H1 (cell line): Measurements from ENCODE around the gene MMP15. TPM values are rescaled to one million over a fixed set of nuclear protein-coding genes. Genes with fewer than 3 reads are reported as not detected.

Source experiments
- CTBP2 ChIP-seq: IDR thresholded peaks from 2 replicates; pipeline ENCODE4 v1.7.0; 2011; ENCODE audit warnings: borderline replicate concordance, mild to moderate bottlenecking, moderate library complexity, mixed read lengths, low read length; ENCODE audit not compliant: insufficient read depth, insufficient read length
- EZH2 ChIP-seq: fragments of 200-600 bp; sonication (generic); IDR thresholded peaks from 2 replicates; pipeline ENCODE4 v1.7.1; 2012; ENCODE audit warnings: low read depth, mild to moderate bottlenecking, moderate library complexity, low read length, inconsistent platforms; ENCODE audit not compliant: severe bottlenecking
- FOSL1 ChIP-seq: IDR thresholded peaks from 2 replicates; pipeline ENCODE4 v1.6.1; 2011; ENCODE audit warnings: mild to moderate bottlenecking, low read depth, low read length, moderate library complexity; ENCODE audit not compliant: insufficient read depth
- JUND ChIP-seq: IDR thresholded peaks from 2 replicates; pipeline ENCODE4 v1.6.1; 2011; ENCODE audit warnings: mild to moderate bottlenecking, improper control_type of control experiment, low read length
- NANOG ChIP-seq: IDR thresholded peaks from 2 replicates; pipeline ENCODE4 v1.6.1; 2011; ENCODE audit warnings: low read length, low read depth, mild to moderate bottlenecking, inconsistent platforms; ENCODE audit not compliant: insufficient read depth, poor library complexity, severe bottlenecking
- NRF1 ChIP-seq: IDR thresholded peaks from 2 replicates; pipeline ENCODE4 v1.6.1; 2011; ENCODE audit warnings: mild to moderate bottlenecking, low read depth, low read length, improper control_type of control experiment
- RFX5 ChIP-seq: IDR thresholded peaks from 2 replicates; pipeline ENCODE4 v1.6.1; 2011; ENCODE audit warnings: low read depth, low read length, improper control_type of control experiment, borderline replicate concordance
- SP4 ChIP-seq: IDR thresholded peaks from 2 replicates; pipeline ENCODE4 v1.6.1; 2012; ENCODE audit warnings: low read length, inconsistent platforms
- polyA plus RNA-seq, 7 experiments: library from polyadenylated mRNA; depleted of rRNA in 3 of 7; stranded (reverse) in 5 of 7; unstranded in 2 of 7; fragments of >200 nt in 5 of 7; fragments of 200-250 nt in 2 of 7; gene quantifications; 1 replicate in 5 of 7; 2 replicates in 1 of 7; 4 replicates in 1 of 7; pipeline versions ENCODE4 v1.2.1 to v1.2.3, GENCODE V29; 2011 to 2013; ENCODE audit warnings: missing spikeins in 2 of 7, mixed read lengths in 2 of 7
- total RNA-seq: library from RNA; stranded (reverse); fragmentation: NEBNext Ultra II Directional; extraction: Animal tissue kit (Norgen Biotek cat#: 25700); gene quantifications from 2 replicates; pipeline ENCODE4 v1.2.1, GENCODE V29; 2021
- TF ChIP-seq, protein P1 (sequence below): fragments of 300-600 bp; sonication (generic); IDR thresholded peaks from 2 replicates; pipeline ENCODE4 v1.7.1; 2012; ENCODE audit warnings: low read length, moderate library complexity, mild to moderate bottlenecking, inconsistent platforms; ENCODE audit not compliant: insufficient replicate concordance

MMP15 gene
- total and polyA plus RNA-seq, 2 of the 8 experiments (the other 6 are each of a cell fraction or from before 2014, with no cell fraction given) = 38.5 to 42.2 TPM

- peak; percentile 32; the same call in 1 of the 2 replicates for TF ChIP-seq NRF1
- no peak for TF ChIP-seq NANOG
- peak; percentile 75; the same call in 1 of the 2 replicates for TF ChIP-seq SP4
- no peak for TF ChIP-seq JUND
- TF ChIP-seq, protein P1, sequence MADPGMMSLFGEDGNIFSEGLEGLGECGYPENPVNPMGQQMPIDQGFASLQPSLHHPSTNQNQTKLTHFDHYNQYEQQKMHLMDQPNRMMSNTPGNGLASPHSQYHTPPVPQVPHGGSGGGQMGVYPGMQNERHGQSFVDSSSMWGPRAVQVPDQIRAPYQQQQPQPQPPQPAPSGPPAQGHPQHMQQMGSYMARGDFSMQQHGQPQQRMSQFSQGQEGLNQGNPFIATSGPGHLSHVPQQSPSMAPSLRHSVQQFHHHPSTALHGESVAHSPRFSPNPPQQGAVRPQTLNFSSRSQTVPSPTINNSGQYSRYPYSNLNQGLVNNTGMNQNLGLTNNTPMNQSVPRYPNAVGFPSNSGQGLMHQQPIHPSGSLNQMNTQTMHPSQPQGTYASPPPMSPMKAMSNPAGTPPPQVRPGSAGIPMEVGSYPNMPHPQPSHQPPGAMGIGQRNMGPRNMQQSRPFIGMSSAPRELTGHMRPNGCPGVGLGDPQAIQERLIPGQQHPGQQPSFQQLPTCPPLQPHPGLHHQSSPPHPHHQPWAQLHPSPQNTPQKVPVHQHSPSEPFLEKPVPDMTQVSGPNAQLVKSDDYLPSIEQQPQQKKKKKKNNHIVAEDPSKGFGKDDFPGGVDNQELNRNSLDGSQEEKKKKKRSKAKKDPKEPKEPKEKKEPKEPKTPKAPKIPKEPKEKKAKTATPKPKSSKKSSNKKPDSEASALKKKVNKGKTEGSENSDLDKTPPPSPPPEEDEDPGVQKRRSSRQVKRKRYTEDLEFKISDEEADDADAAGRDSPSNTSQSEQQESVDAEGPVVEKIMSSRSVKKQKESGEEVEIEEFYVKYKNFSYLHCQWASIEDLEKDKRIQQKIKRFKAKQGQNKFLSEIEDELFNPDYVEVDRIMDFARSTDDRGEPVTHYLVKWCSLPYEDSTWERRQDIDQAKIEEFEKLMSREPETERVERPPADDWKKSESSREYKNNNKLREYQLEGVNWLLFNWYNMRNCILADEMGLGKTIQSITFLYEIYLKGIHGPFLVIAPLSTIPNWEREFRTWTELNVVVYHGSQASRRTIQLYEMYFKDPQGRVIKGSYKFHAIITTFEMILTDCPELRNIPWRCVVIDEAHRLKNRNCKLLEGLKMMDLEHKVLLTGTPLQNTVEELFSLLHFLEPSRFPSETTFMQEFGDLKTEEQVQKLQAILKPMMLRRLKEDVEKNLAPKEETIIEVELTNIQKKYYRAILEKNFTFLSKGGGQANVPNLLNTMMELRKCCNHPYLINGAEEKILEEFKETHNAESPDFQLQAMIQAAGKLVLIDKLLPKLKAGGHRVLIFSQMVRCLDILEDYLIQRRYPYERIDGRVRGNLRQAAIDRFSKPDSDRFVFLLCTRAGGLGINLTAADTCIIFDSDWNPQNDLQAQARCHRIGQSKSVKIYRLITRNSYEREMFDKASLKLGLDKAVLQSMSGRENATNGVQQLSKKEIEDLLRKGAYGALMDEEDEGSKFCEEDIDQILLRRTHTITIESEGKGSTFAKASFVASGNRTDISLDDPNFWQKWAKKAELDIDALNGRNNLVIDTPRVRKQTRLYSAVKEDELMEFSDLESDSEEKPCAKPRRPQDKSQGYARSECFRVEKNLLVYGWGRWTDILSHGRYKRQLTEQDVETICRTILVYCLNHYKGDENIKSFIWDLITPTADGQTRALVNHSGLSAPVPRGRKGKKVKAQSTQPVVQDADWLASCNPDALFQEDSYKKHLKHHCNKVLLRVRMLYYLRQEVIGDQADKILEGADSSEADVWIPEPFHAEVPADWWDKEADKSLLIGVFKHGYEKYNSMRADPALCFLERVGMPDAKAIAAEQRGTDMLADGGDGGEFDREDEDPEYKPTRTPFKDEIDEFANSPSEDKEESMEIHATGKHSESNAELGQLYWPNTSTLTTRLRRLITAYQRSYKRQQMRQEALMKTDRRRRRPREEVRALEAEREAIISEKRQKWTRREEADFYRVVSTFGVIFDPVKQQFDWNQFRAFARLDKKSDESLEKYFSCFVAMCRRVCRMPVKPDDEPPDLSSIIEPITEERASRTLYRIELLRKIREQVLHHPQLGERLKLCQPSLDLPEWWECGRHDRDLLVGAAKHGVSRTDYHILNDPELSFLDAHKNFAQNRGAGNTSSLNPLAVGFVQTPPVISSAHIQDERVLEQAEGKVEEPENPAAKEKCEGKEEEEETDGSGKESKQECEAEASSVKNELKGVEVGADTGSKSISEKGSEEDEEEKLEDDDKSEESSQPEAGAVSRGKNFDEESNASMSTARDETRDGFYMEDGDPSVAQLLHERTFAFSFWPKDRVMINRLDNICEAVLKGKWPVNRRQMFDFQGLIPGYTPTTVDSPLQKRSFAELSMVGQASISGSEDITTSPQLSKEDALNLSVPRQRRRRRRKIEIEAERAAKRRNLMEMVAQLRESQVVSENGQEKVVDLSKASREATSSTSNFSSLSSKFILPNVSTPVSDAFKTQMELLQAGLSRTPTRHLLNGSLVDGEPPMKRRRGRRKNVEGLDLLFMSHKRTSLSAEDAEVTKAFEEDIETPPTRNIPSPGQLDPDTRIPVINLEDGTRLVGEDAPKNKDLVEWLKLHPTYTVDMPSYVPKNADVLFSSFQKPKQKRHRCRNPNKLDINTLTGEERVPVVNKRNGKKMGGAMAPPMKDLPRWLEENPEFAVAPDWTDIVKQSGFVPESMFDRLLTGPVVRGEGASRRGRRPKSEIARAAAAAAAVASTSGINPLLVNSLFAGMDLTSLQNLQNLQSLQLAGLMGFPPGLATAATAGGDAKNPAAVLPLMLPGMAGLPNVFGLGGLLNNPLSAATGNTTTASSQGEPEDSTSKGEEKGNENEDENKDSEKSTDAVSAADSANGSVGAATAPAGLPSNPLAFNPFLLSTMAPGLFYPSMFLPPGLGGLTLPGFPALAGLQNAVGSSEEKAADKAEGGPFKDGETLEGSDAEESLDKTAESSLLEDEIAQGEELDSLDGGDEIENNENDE = no peak
- no peak for TF ChIP-seq FOSL1
- TF ChIP-seq RFX5 = no peak
- peak; percentile 31 for TF ChIP-seq CTBP2
- TF ChIP-seq EZH2 = no peak
These were observed 24.6 kb upstream of the MMP15 start, which contains the start of gene USB1 (continued) for GRCh38 chr16:58000706-58001676.
